T-helper 1 cell treated with Interleukin-12 subunit alpha and Interleukin-12 subunit beta and Interleukin-4 antibody, amounts not matched to agents 30 μg/mL and 1 μg/mL, for 36 hours (primary cell): ENCODE results near the gene GIMAP4.
"Not testable (repeated sequence)": the region's sequence is repeated elsewhere in the genome, so short reads cannot be mapped to it uniquely, and the experiment has no call there.

Experiments used
- H3K27ac Mint-ChIP-seq: one replicate; pipeline ENCODE4 v1.8.0; 2021; ENCODE audit warnings: mild to moderate bottlenecking, mixed read lengths
- H3K27me3 Mint-ChIP-seq: one replicate; pipeline ENCODE4 v1.8.0; 2021; ENCODE audit warnings: low read depth, mixed read lengths
- H3K36me3 Mint-ChIP-seq: one replicate; pipeline ENCODE4 v1.8.0; 2021; ENCODE audit warnings: low read depth, mixed read lengths
- H3K4me1 Mint-ChIP-seq: one replicate; pipeline ENCODE4 v1.8.0; 2021; ENCODE audit warnings: low read depth, mixed read lengths
- H3K4me3 Mint-ChIP-seq: one replicate; pipeline ENCODE4 v1.8.0; 2021; ENCODE audit warnings: mild to moderate bottlenecking, moderate library complexity, mixed read lengths
- H3K9me3 Mint-ChIP-seq: one replicate; pipeline ENCODE4 v1.8.0; 2021; ENCODE audit warnings: mixed read lengths

GIMAP4 gene

GRCh38 chr7:150566572-150566971 is 618 bp upstream of the GIMAP4 start:
- Mint-ChIP-seq H3K36me3 (peaks cover 61% of the 10 kb centered on the region), H3K27me3 (no peaks in the 10 kb centered on the region), H3K4me3 (peak overlapping the region; percentile 99), H3K4me1 (peaks cover 60% of the 10 kb centered on the region), H3K27ac (peak overlapping the region; percentile 97), H3K9me3 (peaks cover 16% of the 10 kb centered on the region)

DNA sequence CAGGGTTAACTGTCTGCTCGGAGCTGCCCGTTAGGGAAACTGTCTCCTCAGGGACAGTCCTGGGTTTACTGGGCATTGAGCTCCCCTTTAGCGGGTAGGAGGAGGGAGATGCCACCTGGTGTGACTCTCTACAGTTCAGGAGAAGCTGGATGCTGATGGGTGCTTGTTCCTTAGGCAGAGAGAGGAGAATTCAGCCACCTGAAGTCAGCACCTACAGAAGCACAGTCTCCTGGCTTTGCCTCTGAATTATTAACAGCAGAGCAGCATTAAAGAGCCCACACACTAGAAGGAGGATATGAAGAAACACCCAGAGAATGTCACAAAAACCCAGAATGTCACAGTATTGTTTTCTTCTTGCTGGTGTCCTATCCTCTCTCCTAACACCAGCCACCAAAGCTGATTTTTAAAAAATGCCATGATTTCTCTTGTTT is 696 bp downstream of the GIMAP4 start:
- Mint-ChIP-seq H3K9me3 (peaks cover 19% of the 10 kb centered on the region), H3K4me3 (peak overlapping the region; percentile 99), H3K27me3 (no peaks in the 10 kb centered on the region), H3K36me3 (peaks cover 64% of the 10 kb centered on the region), H3K27ac (peak overlapping the region; percentile 97), H3K4me1 (peaks cover 57% of the 10 kb centered on the region)

- peak overlapping the region; percentile 97 for H3K27ac Mint-ChIP-seq
- H3K4me1 Mint-ChIP-seq: peaks cover 50% of the 10 kb centered on the region
- H3K36me3 Mint-ChIP-seq: peaks cover 67% of the 10 kb centered on the region
- peaks cover 20% of the 10 kb centered on the region for H3K9me3 Mint-ChIP-seq
- peak overlapping the region; percentile 99 for H3K4me3 Mint-ChIP-seq
- no peaks in the 10 kb centered on the region for H3K27me3 Mint-ChIP-seq
Measured at GRCh38 chr7:150568714-150569113, 1.5 kb downstream of the GIMAP4 start.

DNA sequence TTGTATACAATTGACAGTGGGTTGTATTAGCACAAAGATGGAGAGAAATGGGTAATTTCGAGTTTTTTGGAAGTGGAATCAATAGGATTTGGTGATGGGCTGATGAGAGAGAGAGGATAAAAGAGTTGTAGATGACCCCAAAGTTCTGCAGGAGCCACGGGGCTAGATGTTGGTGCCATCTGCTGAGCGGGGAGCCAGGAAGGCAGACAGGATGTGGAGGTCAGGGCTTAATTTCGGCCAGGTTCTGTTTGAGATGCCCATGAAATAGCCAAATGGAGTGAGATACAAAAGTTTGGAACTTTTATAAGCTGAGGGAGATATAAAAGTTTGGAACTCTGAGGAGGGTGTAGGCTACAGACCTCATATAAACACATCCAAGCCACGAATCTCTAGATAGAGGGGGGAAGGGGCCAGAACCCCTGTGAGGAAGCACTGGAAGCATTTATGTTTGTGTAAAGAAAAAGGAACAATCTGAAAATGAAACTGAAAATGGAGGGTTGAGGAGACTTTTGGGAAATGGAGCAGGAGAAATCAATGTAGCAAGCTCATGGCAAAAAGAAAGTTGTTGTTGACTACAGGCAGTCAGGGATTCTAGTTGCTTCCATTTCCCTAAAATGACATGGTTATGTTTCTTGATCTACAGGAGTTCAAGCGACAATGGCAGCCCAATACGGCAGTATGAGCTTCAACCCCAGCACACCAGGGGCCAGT is 2.2 kb downstream of the GIMAP4 start:
- Mint-ChIP-seq H3K4me3 (peak overlapping the region; percentile 99), H3K9me3 (peaks cover 26% of the 10 kb centered on the region), H3K27ac (peak overlapping the region; percentile 97), H3K4me1 (peaks cover 47% of the 10 kb centered on the region), H3K36me3 (peaks cover 72% of the 10 kb centered on the region), H3K27me3 (no peaks in the 10 kb centered on the region)

DNA sequence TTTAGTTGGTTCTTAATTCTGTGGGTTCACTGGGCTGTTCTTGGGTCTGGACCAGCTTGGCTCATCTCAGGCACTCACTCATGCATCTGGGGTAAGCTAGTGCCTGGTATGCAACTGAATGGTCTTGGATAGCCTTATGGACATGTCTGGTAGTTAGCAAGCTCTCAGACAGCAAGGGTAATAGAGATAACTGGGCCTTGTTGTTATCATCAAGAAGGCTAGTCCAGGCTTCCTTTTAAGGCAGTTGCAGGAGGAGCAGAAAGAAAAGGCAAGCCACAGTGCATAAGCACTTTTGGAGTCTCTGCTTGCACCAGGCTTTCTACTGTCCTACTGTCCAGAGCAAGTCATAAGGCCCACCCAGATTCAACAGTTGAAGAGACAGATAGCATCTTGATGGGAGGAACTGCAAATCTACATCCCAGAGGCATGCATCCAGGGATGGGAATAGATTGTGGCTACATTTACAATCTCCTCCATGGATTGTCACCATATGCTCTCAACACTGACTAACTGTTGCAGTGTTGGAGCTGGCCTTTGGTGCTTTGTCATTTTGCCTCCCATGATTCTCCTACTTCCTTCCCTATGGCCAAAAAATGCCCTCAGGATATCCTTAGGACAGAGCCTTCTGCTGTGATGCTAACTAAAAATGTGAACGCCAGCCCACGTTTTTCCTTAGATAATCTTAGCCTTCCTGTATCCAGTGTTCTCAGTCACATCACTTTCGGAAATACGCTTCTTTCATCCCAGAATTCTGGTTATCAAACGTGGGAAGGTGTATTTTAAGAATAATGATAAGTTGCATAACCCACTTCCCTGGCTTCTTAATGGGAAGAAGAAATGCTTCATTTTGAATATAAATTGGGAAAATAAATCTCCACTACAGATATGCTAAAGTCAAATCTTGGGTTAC is 3.6 kb downstream of the GIMAP4 start:
- Mint-ChIP-seq H3K4me1 (peaks cover 47% of the 10 kb centered on the region), H3K27ac (peak overlapping the region; percentile 78), H3K4me3 (peak overlapping the region; percentile 99), H3K9me3 (peaks cover 35% of the 10 kb centered on the region), H3K27me3 (no peaks in the 10 kb centered on the region), H3K36me3 (peaks cover 85% of the 10 kb centered on the region)

- peaks cover 50% of the 10 kb centered on the region for H3K4me1 Mint-ChIP-seq
- no peaks in the 10 kb centered on the region for H3K27me3 Mint-ChIP-seq
- H3K9me3 Mint-ChIP-seq: peaks cover 52% of the 10 kb centered on the region
- H3K4me3 Mint-ChIP-seq: peak overlapping the region; percentile 63
- peaks cover 95% of the 10 kb centered on the region for H3K36me3 Mint-ChIP-seq
- H3K27ac Mint-ChIP-seq: no peak overlapping the region
Measured at GRCh38 chr7:150572496-150572895, 5.3 kb downstream of the GIMAP4 start.

GRCh38 chr7:150579979-150580637 is 12.9 kb downstream of the GIMAP4 start:
- peaks cover 83% of the 10 kb centered on the region for H3K36me3 Mint-ChIP-seq
- H3K4me1 Mint-ChIP-seq: peaks cover 53% of the 10 kb centered on the region
- H3K9me3 Mint-ChIP-seq: peaks cover 72% of the 10 kb centered on the region
- peak overlapping the region; percentile 33 for H3K4me3 Mint-ChIP-seq
- peak overlapping the region; percentile 72 for H3K27ac Mint-ChIP-seq
- H3K27me3 Mint-ChIP-seq: not testable (repeated sequence)

GRCh38 chr7:150580638-150581394 is 13.6 kb downstream of the GIMAP4 start:
- H3K27ac Mint-ChIP-seq: peak overlapping the region; percentile 72

GRCh38 chr7:150585199-150585598 is 18.0 kb downstream of the GIMAP4 start:
- Mint-ChIP-seq H3K4me1 (peaks cover 42% of the 10 kb centered on the region), H3K9me3 (peaks cover 36% of the 10 kb centered on the region), H3K27ac (peak overlapping the region; percentile 82), H3K27me3 (no peaks in the 10 kb centered on the region), H3K4me3 (peak overlapping the region; percentile 11), H3K36me3 (peaks cover 44% of the 10 kb centered on the region)

More at GRCh38 chr7:150580638-150581394, 13.6 kb downstream of the GIMAP4 start:
- H3K4me3 Mint-ChIP-seq: peak overlapping the region; percentile 33
- H3K4me1 Mint-ChIP-seq: peaks cover 54% of the 10 kb centered on the region
- peaks cover 65% of the 10 kb centered on the region for H3K9me3 Mint-ChIP-seq
- no peaks in the 10 kb centered on the region for H3K27me3 Mint-ChIP-seq
- peaks cover 76% of the 10 kb centered on the region for H3K36me3 Mint-ChIP-seq

- Mint-ChIP-seq H3K27me3 (no peaks in the 10 kb centered on the region), H3K4me3 (peak overlapping the region; percentile 64), H3K27ac (peak overlapping the region; percentile 70), H3K9me3 (peaks cover 28% of the 10 kb centered on the region), H3K4me1 (peaks cover 38% of the 10 kb centered on the region), H3K36me3 (peaks cover 44% of the 10 kb centered on the region)
Measured at GRCh38 chr7:150586068-150586784, 19.0 kb downstream of the GIMAP4 start.

DNA sequence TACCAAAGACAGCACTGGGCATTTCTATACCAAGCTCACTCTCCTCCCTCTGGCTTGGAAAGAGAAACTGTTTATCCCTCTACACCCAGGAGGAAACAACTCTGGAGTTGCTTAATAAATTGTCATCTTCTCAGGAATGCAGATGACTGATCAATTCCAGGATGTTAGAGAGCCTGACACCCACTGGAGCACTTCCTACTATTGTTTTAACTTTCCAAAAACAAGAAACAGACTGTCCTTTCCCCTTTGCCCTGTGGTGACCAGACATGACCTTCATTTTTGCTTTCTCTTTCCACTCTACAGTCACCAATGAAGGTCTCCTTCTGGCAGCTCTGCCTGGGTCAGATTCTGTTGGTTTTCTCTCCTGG is 19.6 kb downstream of the GIMAP4 start:
- Mint-ChIP-seq H3K4me3 (peak overlapping the region; percentile 64), H3K4me1 (peaks cover 34% of the 10 kb centered on the region)

GRCh38 chr7:150587551-150587950 is 20.4 kb downstream of the GIMAP4 start:
- Mint-ChIP-seq H3K36me3 (peaks cover 46% of the 10 kb centered on the region), H3K9me3 (peaks cover 33% of the 10 kb centered on the region), H3K4me3 (no peak overlapping the region), H3K27me3 (no peaks in the 10 kb centered on the region), H3K27ac (no peak overlapping the region), H3K4me1 (peaks cover 33% of the 10 kb centered on the region)

More for the DNA sequence above, 19.6 kb downstream of the GIMAP4 start:
- Mint-ChIP-seq H3K27me3 (no peaks in the 10 kb centered on the region), H3K9me3 (peaks cover 28% of the 10 kb centered on the region), H3K36me3 (peaks cover 44% of the 10 kb centered on the region), H3K27ac (peak overlapping the region; percentile 70)

GRCh38 chr7:150594805-150595204 is 27.6 kb downstream of the GIMAP4 start:
- peaks cover 70% of the 10 kb centered on the region for H3K36me3 Mint-ChIP-seq

More at GRCh38 chr7:150594805-150595204, 27.6 kb downstream of the GIMAP4 start:
- Mint-ChIP-seq H3K27me3 (no peaks in the 10 kb centered on the region), H3K9me3 (peaks cover 76% of the 10 kb centered on the region), H3K4me1 (peaks cover 21% of the 10 kb centered on the region), H3K4me3 (no peak overlapping the region), H3K27ac (peak overlapping the region; percentile 11)
